Neural progenitor cell (in vitro differentiated cells): ENCODE data around the gene RBM33. TPM values are rescaled to one million over a fixed set of nuclear protein-coding genes. Genes with fewer than 3 reads are reported as not detected.

Experiments
- DNase-seq: peaks from one replicate; pipeline ENCODE4 v3.0.0-alpha.2; 2016; ENCODE audit warnings: low spot score
- H2AFZ ChIP-seq: fragments of 200-600 bp; sonication (generic); replicated peaks from 2 replicates; pipeline ENCODE4 v1.6.1; 2016; ENCODE audit warnings: antibody characterized with exemption
- H3F3A ChIP-seq: fragments of 200-600 bp; sonication (generic); 2 replicates; pipeline ENCODE4 v1.6.1; 2016; ENCODE audit warnings: antibody characterized with exemption, low read depth
- H3K27ac ChIP-seq: fragments of 200-600 bp; sonication (generic); 2 replicates; pipeline ENCODE4 v1.5.1; 2016; ENCODE audit warnings: mild to moderate bottlenecking
- H3K27me3 ChIP-seq: fragments of 200-600 bp; sonication (generic); 2 replicates; pipeline ENCODE4 v1.6.1; 2016; ENCODE audit warnings: mild to moderate bottlenecking, moderate library complexity
- H3K36me3 ChIP-seq: fragments of 200-600 bp; sonication (generic); 2 replicates; pipeline ENCODE4 v1.5.1; 2016
- H3K4me1 ChIP-seq: fragments of 200-600 bp; sonication (generic); 2 replicates; pipeline ENCODE4 v1.6.1; 2016; ENCODE audit warnings: mixed run types
- H3K4me2 ChIP-seq: fragments of 200-600 bp; sonication (generic); 2 replicates; pipeline ENCODE4 v1.6.1; 2016
- H3K4me3 ChIP-seq: fragments of 200-600 bp; sonication (generic); 2 replicates; pipeline ENCODE4 v1.5.1; 2016
- H3K79me2 ChIP-seq: fragments of 200-600 bp; sonication (generic); 2 replicates; pipeline ENCODE4 v1.6.1; 2016; ENCODE audit warnings: low read depth
- H3K9ac ChIP-seq: fragments of 200-600 bp; sonication (generic); 2 replicates; pipeline ENCODE4 v1.6.1; 2016
- H3K9me3 ChIP-seq: fragments of 200-600 bp; sonication (generic); 2 replicates; pipeline ENCODE4 v1.5.1; 2016; ENCODE audit warnings: low read depth
- H4K20me1 ChIP-seq: fragments of 200-600 bp; sonication (generic); 2 replicates; pipeline ENCODE4 v1.6.1; 2016; ENCODE audit warnings: low read depth
- H3K27ac Mint-ChIP-seq: 3 replicates; pipeline ENCODE4 v1.8.0; 2021; ENCODE audit warnings: mixed read lengths
- H3K27me3 Mint-ChIP-seq: 2 replicates; pipeline ENCODE4 v1.8.0; 2022; ENCODE audit warnings: low read depth, mild to moderate bottlenecking, inconsistent platforms, moderate library complexity, mixed read lengths; ENCODE audit not compliant: insufficient read depth
- H3K36me3 Mint-ChIP-seq: 3 replicates; pipeline ENCODE4 v1.8.0; 2021; ENCODE audit warnings: mixed read lengths
- H3K4me1 Mint-ChIP-seq: 3 replicates; pipeline ENCODE4 v1.8.0; 2021; ENCODE audit warnings: mixed read lengths
- H3K4me3 Mint-ChIP-seq: 3 replicates; pipeline ENCODE4 v1.8.0; 2021; ENCODE audit warnings: mild to moderate bottlenecking, moderate library complexity, mixed read lengths
- H3K9me3 Mint-ChIP-seq: 3 replicates; pipeline ENCODE4 v1.8.0; 2020; ENCODE audit warnings: mixed read lengths
- CTCF ChIP-seq: fragments of 200-600 bp; sonication (generic); IDR thresholded peaks from 2 replicates; pipeline ENCODE4 v1.5.1; 2017; ENCODE audit warnings: antibody characterized with exemption, mild to moderate bottlenecking
- EZH2 ChIP-seq: fragments of 200-600 bp; sonication (generic); IDR thresholded peaks from 2 replicates; pipeline ENCODE4 v1.6.1; 2017; ENCODE audit warnings: antibody characterized with exemption, mild to moderate bottlenecking, moderate library complexity
- EZH2phosphoT487 ChIP-seq: fragments of 200-600 bp; sonication (generic); IDR thresholded peaks from 2 replicates; pipeline ENCODE4 v1.6.1; 2017; ENCODE audit warnings: antibody characterized with exemption
- total RNA-seq: library from RNA; depleted of rRNA; stranded (reverse); fragments of >200 nt; gene quantifications from 2 replicates; pipeline ENCODE4 v1.2.3, GENCODE V29; 2015; ENCODE audit warnings: low replicate concordance

RBM33 gene
- total RNA-seq, 1 donor from 2014 or later = 48.6 TPM

GRCh38 chr7:155647734-155648133, 3.3 kb downstream of the RBM33 start:
- Histone ChIP-seq H3K79me2 (peaks cover 94% of the 10 kb centered on the region), H3K9ac (no peak overlapping the region), H3K9me3 (peaks cover 6% of the 10 kb centered on the region), H2AFZ (no peak overlapping the region), H4K20me1 (peaks cover 38% of the 10 kb centered on the region), H3K27me3 (no peaks in the 10 kb centered on the region), H3K4me1 (peaks cover 12% of the 10 kb centered on the region), H3K36me3 (peaks cover 19% of the 10 kb centered on the region), H3K4me3 (no peak overlapping the region), H3K4me2 (no peak overlapping the region), H3K27ac (no peak overlapping the region), H3F3A (peaks cover 12% of the 10 kb centered on the region)
- no peak for TF ChIP-seq CTCF
- no peak for TF ChIP-seq EZH2
- no peak for TF ChIP-seq EZH2phosphoT487
- no peak for DNase-seq
- Mint-ChIP-seq H3K27me3 (peaks cover 4% of the 10 kb centered on the region), H3K4me3 (no peak overlapping the region), H3K9me3 (peaks cover 51% of the 10 kb centered on the region), H3K27ac (no peak overlapping the region), H3K4me1 (peaks cover 19% of the 10 kb centered on the region), H3K36me3 (peaks cover 71% of the 10 kb centered on the region)

GRCh38 chr7:155648752-155649339, 4.4 kb downstream of the RBM33 start:
- H3K36me3 ChIP-seq = peaks cover 17% of the 10 kb centered on the region
- H3K9me3 ChIP-seq = peaks cover 6% of the 10 kb centered on the region
- no peak for TF ChIP-seq CTCF
- TF ChIP-seq EZH2phosphoT487 = no peak
- TF ChIP-seq EZH2 = no peak

DNA sequence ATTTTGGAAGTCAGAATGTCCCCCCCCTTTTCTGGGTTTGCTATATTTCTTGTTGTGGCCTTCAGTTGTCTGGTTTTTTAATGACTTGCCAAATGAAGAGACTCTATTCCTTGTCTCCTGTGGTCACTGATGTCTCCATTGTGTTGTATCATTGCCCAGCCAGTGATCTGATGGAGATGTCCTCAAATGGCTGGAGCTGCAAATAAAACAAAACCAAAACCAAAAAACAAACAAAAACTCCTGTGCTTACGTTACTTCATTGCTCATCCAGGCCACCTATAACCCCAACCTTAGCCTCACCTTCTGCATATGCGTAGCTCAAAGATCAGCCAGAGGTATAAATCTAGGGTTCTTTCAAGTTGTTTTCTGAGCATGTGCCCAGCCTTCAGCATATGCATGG, 5.1 kb downstream of the RBM33 start:
- no peak for DNase-seq
- TF ChIP-seq CTCF = no peak
- no peak for TF ChIP-seq EZH2phosphoT487
- TF ChIP-seq EZH2 = no peak
- Mint-ChIP-seq H3K9me3 (peaks cover 61% of the 10 kb centered on the region), H3K4me1 (peaks cover 13% of the 10 kb centered on the region), H3K36me3 (peaks cover 75% of the 10 kb centered on the region), H3K27me3 (peaks cover 2% of the 10 kb centered on the region), H3K27ac (no peak overlapping the region), H3K4me3 (no peak overlapping the region)
- H3K4me2 ChIP-seq = no peak overlapping the region
- no peak overlapping the region for H3K27ac ChIP-seq
- H3K27me3 ChIP-seq = no peaks in the 10 kb centered on the region
- no peak overlapping the region for H3K4me3 ChIP-seq
- H3K4me1 ChIP-seq = peaks cover 12% of the 10 kb centered on the region
- H3K36me3 ChIP-seq = peaks cover 17% of the 10 kb centered on the region
- H3F3A ChIP-seq = peaks cover under 1% of the 10 kb centered on the region
- peaks cover 57% of the 10 kb centered on the region for H4K20me1 ChIP-seq
- no peak overlapping the region for H2AFZ ChIP-seq
- peaks cover 6% of the 10 kb centered on the region for H3K9me3 ChIP-seq
- H3K9ac ChIP-seq = no peak overlapping the region
- peaks cover 100% of the 10 kb centered on the region for H3K79me2 ChIP-seq

More at GRCh38 chr7:155648752-155649339, 4.4 kb downstream of the RBM33 start:
- Mint-ChIP-seq H3K4me1 (peaks cover 13% of the 10 kb centered on the region), H3K27ac (no peak overlapping the region), H3K4me3 (no peak overlapping the region), H3K36me3 (peaks cover 68% of the 10 kb centered on the region), H3K27me3 (peaks cover 4% of the 10 kb centered on the region), H3K9me3 (peaks cover 54% of the 10 kb centered on the region)
- peaks cover 49% of the 10 kb centered on the region for H4K20me1 ChIP-seq
- no peak overlapping the region for H3K9ac ChIP-seq
- H3K4me1 ChIP-seq = peaks cover 12% of the 10 kb centered on the region
- peaks cover 8% of the 10 kb centered on the region for H3F3A ChIP-seq
- no peak for DNase-seq
- H3K4me2 ChIP-seq = no peak overlapping the region
- no peaks in the 10 kb centered on the region for H3K27me3 ChIP-seq
- H3K4me3 ChIP-seq = no peak overlapping the region
- no peak overlapping the region for H2AFZ ChIP-seq
- no peak overlapping the region for H3K27ac ChIP-seq
- H3K79me2 ChIP-seq = peaks cover 94% of the 10 kb centered on the region
